ENCODE results near the gene THRA. TPM values are rescaled to one million over a fixed set of nuclear protein-coding genes. Genes with fewer than 3 reads are reported as not detected.

The THRA gene
- total RNA-seq, 1 experiment from 2014 or later, result 10.1 TPM

- no peak overlapping the region for H2BK20ac ChIP-seq (ENCODE audit: low read depth, low read length, poor library complexity, severe bottlenecking)
- Mint-ChIP-seq H3K4me1 (peaks cover 55 to 57% of the 10 kb centered on the region in 2 experiments), H3K27ac (peak overlapping the region in 2 of 3 experiments; percentile 37 to 46; a peak in 3 of 7 replicates), H3K27me3 (ENCODE audit: low read depth) (no peaks in the 10 kb centered on the region; the same call in none of the 2 replicates), H3K4me3 (no peak overlapping the region), H3K36me3 (ENCODE audit: insufficient read depth in 1 of 3, low read depth in 3 of 3) (peaks cover 0 to 12% (median 4%) of the 10 kb centered on the region in 3 experiments; a peak in 6 of 7 replicates), H3K9me3 (no peaks in the 10 kb centered on the region; a peak in 2 of 5 replicates)
- no peak overlapping the region for H3K56ac ChIP-seq (ENCODE audit: insufficient read length, low read depth, low read length)
- H3K9ac ChIP-seq (ENCODE audit: extremely low read depth, insufficient read length, low read length), result no peak overlapping the region
- H3K18ac ChIP-seq (ENCODE audit: insufficient read length, low read depth, low read length), result no peak overlapping the region
- no peak overlapping the region for H3K23ac ChIP-seq (ENCODE audit: insufficient read length, low read depth, low read length)
- no peak overlapping the region for H3K4me2 ChIP-seq (ENCODE audit: insufficient read depth, insufficient read length, low read length)
- H2AK5ac ChIP-seq (ENCODE audit: insufficient read length, low read length), result no peak overlapping the region
- H2BK15ac ChIP-seq (ENCODE audit: low read depth, low read length), result no peak overlapping the region
- no peaks in the 10 kb centered on the region for H3K9me3 ChIP-seq (ENCODE audit: control insufficient read depth, low read depth, low read length)
- H3K79me2 ChIP-seq (ENCODE audit: insufficient read depth, low read length), result no peaks in the 10 kb centered on the region
- DNase-seq, result no peak
- no peak overlapping the region for H4K91ac ChIP-seq (ENCODE audit: insufficient read length, low read depth, low read length)
- H3K27ac ChIP-seq (ENCODE audit: insufficient read length, low read depth, low read length), result no peak overlapping the region
- no peak overlapping the region for H4K5ac ChIP-seq (ENCODE audit: insufficient read length, low read depth, low read length)
- no peak overlapping the region for H3T11ph ChIP-seq (ENCODE audit: low read length)
- no peak overlapping the region for H2BK120ac ChIP-seq (ENCODE audit: low read depth, low read length, poor library complexity, severe bottlenecking)
- no peak overlapping the region for H2AFZ ChIP-seq (ENCODE audit: low read length)
- H4K20me1 ChIP-seq (ENCODE audit: control insufficient read depth, insufficient read depth, insufficient read length), result no peaks in the 10 kb centered on the region
- no peak overlapping the region for H3K4ac ChIP-seq (ENCODE audit: low read depth, low read length)
- H3K23me2 ChIP-seq (ENCODE audit: insufficient read length, low read depth, low read length, poor library complexity, severe bottlenecking), result no peaks in the 10 kb centered on the region
- no peak overlapping the region for H2BK5ac ChIP-seq (ENCODE audit: insufficient read length, low read length)
- peaks cover 13% of the 10 kb centered on the region; the same call in 1 of the 2 replicates for H3K4me1 ChIP-seq (ENCODE audit: insufficient read depth, low read length)
- H3K79me1 ChIP-seq (ENCODE audit: insufficient read depth, low read depth, low read length, poor library complexity, severe bottlenecking), result no peaks in the 10 kb centered on the region
- H3K14ac ChIP-seq (ENCODE audit: insufficient read depth, low read length), result no peak overlapping the region
- TF ChIP-seq CTCF (conservative IDR thresholded peaks at IDR 0.05), result no peak
- no peaks in the 10 kb centered on the region for H3K27me3 ChIP-seq (ENCODE audit: insufficient read depth, low read length)
- no CpG with 5 or more reads among the region's 2 CpGs for WGBS (ENCODE audit: extremely low coverage, insufficient read length, low lambda C conversion rate)
- no peak overlapping the region for H2BK12ac ChIP-seq (ENCODE audit: insufficient read length, low read depth, low read length)
- no peak overlapping the region for H4K8ac ChIP-seq (replicated peaks; ENCODE audit: insufficient read length, low read depth, low read length)
Measured at GRCh38 chr17:40115101-40115436, 52.3 kb downstream of the THRA start.
